Activated CD4-positive, CD25-positive, alpha-beta regulatory T cell treated with anti-CD3 and anti-CD28 coated beads, Interleukin-2, amount 50 U/mL, for 16 hours (primary cell): ENCODE results near the gene SV2B.

Source experiments
- DNase-seq: peaks from one replicate; pipeline ENCODE4 v3.0.0-alpha.2; 2020; ENCODE audit warnings: low read depth, low spot score

Gene SV2B

GRCh38 chr15:91136386-91136923, 36.4 kb downstream of the SV2B start:
- DNase-seq = no peak

GRCh38 chr15:91140601-91141000, 40.5 kb downstream of the SV2B start:
- DNase-seq = no peak

DNA sequence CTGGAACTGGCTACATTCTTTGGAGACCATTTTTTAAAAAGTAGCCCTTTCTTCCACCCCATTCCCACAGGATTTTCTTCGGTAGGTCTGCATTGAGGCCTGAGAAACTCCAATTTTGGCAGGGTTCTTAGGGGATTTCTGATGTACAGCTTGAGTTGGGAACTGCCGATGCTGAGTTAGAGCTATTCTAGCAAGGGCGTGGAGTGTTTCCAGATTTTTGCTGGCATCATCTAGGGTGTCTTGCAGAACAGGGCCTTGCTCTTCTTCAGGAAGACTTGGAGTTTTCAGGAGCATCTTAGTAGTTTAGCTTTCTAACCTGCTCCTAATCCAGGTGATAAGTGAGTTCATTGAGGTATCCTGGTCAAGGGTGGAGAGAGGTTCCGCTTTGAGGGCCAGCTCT, 41.0 kb downstream of the SV2B start:
- no peak for DNase-seq

DNA sequence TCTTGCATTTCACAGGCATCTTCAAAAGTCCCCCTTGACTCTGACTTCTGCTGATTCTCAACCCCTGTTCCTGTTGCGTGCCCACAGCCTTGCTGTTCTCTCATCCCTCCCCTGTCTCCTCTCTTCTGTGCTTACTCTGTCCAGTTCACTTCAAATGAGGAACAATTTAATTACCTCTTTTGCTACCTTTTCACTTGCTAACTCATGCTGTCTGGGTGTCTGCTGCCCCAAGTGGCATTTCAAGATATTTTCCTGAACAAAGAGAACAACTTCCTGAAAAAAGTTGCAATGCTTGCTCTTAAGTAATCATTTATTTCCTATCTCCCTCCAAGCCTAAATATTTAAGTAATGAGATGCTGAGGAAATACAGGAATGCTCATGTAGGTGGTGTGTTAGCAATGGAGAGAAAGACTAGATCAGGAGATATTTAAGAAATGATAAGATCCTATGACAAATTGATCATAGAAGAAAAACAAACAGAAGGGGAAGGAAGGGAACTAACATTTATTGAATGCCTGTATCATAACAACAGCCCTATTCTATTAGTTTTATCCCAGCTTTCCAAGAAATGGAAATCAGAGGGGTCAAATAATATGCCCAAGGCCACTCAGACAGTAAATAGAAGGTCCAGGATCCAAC, 42.2 kb downstream of the SV2B start:
- DNase-seq = no peak

DNA sequence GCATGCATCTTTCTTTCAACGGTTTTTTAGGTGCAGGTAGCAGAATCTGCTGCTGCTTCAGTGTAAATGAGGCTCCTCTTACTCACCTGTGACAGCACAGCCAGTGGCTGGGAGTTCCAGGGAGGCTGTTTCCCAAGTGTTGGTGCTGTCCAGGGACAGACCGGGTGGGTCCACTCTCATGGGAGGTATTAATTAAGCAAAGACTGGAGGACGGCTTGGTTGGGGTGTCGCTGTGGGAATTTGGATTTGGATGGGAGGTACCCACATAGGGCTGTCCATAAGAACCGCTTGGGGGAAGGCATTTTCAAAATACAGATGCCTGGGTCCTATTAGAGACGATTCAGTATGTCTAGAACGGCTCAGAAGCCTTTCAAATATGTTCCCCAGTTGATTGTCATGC, 42.9 kb downstream of the SV2B start:
- no peak for DNase-seq

DNA sequence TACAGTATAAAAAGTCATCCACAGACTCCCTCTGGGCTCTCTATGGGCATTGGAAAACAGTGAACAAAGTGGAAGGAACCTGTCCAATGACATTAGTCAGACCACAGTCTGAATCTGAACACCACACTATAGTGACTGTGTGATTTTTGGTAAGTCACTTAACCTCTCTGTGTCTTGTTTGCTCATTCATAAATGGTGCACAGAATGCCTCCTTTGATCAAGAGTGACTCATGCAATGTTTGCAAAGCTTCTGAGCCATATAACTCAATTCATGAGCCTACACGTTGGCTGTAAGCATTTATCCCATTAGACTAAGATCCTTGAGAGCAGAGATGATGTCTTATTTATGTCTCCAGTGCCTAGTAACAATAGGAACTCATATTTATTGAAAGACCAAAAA, 46.7 kb downstream of the SV2B start:
- no peak for DNase-seq

- no peak for DNase-seq
These were observed 48.2 kb downstream of the SV2B start for GRCh38 chr15:91148243-91148642.

GRCh38 chr15:91150502-91151160, 50.6 kb downstream of the SV2B start:
- DNase-seq = no peak

- DNase-seq = no peak
These were observed 51.9 kb downstream of the SV2B start for GRCh38 chr15:91151781-91152563.

GRCh38 chr15:91152896-91153581, 53.0 kb downstream of the SV2B start:
- no peak for DNase-seq

DNA sequence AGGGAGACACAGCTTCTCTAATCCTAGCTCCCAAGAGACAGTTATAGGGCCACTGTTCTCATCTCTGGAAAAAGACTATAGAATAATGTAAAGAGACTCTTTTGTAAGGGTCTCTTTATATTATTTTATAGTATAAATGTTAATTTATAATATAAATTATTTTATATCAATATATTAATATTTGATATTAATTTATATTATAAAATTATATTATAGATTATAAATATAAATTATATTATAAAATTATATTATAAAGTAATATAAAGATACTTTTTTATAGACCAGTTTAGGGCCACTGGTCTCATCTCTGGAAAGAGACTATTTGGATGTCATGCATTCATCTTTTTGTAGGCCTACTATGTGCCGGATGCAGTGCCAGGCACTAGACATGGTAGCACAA, 53.9 kb downstream of the SV2B start:
- DNase-seq = no peak

- no peak for DNase-seq
These were observed 56.2 kb downstream of the SV2B start for GRCh38 chr15:91156175-91156726.

DNA sequence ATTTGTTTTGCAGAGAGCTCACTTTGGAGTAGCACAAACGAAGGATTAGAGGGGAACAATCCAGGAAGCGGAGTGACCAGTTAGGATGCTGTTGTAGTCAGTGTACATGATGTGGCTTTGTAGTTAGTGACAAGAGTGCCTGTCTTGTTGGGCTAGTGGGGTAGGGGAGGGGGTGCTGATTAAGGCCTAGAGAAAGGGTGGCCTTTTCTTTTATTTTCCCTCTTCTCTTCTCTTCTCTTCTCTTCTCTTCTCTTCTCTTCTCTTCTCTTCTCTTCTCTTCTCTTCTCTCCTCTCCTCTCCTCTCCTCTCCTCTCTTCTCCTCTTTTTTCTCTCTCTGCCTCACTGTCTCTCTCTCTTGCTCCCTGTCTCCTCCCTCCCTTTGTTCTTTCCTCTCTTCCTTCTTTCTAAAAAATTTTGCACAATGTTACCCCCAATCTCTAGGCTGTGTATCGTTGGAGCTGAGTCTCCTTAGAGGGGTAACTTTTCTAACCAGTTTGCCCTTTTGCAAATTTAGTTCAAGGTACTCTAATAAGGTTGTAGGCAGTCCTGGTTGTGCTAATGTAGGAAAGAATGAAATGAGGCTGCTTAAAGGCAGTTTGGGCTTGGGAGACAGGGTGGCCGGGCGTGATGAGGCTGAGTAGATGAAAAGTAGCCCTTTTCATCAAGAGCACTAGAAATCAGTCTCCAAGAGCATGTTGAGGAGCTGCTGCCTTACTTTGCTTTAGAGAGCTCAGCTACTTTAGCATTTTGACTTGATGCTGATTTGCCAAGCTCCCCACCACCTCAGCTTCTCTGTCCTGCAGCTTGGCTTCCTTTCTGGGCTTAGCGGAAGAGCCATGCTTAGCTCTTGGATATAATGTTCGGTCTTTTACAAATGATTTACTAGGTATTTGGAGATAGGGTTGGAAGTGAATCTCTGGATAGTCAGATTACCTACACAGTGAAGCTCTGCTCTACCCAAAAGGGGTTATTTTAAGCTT, 58.6 kb downstream of the SV2B start:
- DNase-seq = no peak

GRCh38 chr15:91165850-91166249, 65.8 kb downstream of the SV2B start:
- no peak for DNase-seq

- DNase-seq = no peak
These were observed 68.4 kb downstream of the SV2B start for GRCh38 chr15:91168457-91168856.

DNA sequence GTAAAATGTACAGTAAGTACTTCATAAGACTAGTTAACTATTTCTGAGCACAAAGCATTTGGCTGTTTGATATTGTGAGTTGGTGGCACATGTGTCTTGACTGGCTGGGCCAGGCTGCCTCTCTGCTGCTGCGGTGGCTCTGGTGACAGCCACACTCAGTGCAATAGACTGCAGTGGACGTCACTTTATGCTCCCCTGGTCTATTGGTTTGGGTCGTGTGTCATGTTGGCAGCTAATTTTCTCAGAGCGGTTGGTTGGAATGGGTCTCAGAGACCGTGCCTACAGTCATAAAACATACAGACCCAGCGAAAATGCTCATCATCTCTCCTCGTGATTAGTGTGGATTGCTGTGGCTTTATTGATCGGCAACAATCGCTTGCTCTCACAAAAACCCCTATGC, 71.3 kb downstream of the SV2B start:
- no peak for DNase-seq

DNA sequence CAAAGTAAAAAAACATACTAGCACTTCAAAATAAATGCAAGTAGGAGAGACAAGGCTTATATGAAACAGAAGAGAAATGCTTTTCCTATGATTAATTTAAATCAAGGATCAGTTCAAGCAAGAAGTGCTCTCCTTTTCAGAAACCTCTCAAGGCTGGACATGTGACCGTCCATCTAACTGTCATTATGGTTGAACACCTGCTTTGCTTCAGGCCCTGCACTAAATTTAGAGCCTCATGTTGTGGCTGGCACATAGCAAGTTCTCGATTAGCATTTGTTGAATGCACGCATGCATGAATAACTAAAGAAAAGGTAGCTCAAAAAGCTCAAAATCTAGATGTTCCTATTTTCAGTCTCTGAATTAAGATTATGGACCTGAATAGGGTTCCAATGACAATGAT, 82.0 kb downstream of the SV2B start:
- DNase-seq = no peak

DNA sequence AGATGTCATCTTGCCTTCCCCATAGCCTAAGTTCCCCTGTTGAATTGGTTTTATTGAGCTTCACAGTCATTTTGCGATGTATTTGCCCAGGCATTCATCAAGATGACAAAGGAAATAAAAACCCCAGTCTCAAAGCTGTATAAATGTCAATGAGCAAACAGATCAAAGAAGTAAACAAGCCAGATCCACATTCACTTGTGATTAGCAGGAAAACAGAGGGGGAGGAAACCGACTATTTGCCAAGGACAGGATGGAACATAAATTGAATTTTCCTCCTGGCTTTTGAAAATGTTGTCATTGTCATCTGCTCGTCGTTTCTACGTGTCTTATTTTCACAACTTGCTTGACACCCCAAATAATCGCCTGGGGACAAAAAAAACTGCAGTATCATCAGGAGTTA, 83.5 kb downstream of the SV2B start:
- DNase-seq = no peak

DNA sequence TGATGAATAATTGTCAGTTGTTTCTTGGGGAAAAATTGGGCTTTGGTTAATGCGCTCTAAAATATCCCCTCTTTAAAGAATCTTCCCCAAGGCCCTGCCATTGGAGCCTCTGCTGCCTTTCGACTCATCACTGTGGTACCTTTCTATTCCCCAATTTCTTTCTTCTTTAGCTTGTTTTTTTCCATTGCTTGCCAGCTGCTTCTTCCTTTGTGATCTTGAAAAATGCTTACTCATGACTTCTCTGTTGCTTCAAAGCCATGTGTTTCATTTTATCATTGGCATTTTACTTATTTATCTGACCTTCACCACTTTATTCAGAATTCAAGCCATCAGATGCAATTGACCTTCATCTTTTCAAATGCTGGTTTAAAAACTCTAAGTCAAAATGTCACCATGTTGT, 84.4 kb downstream of the SV2B start:
- no peak for DNase-seq

GRCh38 chr15:91186904-91187656, 87.0 kb downstream of the SV2B start:
- DNase-seq = no peak
